Glomerular visceral epithelial cell (primary cell): ENCODE data around the gene APOB.
"Not testable (repeated sequence)": the region's sequence is repeated elsewhere in the genome, so short reads cannot be mapped to it uniquely, and the experiment has no call there.

ENCODE experiments used
- DNase-seq: peaks from one replicate; pipeline ENCODE4 v3.0.0-alpha.2; 2016; ENCODE audit errors: extremely low spot score

The APOB gene

DNA sequence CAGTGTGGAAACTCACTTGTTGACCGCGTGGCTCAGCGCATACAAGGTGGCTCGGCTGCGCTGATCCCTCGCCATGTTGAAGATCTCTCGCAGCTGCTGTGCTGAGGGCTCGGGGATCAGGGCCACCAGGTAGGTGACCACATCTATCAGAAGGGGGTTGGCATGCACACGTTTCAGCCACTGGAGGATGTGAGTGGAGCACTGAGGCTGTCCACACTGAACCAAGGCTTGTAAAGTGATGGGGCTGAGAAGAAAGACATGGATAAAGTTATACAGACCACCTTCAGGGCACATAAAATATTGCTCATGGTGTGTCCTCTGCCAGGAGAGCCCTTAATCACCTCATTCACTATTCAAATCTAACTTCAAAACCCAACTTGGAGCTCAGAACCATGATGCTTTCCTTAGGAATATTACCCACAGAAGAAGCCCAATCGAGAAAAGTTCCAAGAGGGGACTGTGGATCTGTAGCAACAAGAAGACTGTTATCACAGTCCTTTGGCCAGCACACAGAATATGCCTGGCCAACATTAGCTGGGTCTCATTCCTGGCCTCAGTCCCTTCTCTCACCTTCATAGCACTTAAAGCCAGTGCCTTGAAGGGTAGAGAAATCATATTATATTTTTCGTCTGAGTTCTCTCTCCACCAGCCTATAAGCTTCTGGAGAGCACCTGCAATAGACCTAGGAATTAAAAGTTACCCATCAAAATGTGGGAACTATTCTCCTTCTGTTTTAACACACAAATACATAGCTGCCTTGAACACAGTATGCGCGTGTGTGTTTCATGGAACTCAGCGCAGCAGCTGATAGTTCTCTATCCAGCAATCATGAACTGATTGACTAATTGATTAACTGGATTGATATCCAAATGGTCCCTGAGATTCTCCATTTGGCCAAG lies 11.3 kb downstream of the APOB start:
- DNase-seq: no peak

DNA sequence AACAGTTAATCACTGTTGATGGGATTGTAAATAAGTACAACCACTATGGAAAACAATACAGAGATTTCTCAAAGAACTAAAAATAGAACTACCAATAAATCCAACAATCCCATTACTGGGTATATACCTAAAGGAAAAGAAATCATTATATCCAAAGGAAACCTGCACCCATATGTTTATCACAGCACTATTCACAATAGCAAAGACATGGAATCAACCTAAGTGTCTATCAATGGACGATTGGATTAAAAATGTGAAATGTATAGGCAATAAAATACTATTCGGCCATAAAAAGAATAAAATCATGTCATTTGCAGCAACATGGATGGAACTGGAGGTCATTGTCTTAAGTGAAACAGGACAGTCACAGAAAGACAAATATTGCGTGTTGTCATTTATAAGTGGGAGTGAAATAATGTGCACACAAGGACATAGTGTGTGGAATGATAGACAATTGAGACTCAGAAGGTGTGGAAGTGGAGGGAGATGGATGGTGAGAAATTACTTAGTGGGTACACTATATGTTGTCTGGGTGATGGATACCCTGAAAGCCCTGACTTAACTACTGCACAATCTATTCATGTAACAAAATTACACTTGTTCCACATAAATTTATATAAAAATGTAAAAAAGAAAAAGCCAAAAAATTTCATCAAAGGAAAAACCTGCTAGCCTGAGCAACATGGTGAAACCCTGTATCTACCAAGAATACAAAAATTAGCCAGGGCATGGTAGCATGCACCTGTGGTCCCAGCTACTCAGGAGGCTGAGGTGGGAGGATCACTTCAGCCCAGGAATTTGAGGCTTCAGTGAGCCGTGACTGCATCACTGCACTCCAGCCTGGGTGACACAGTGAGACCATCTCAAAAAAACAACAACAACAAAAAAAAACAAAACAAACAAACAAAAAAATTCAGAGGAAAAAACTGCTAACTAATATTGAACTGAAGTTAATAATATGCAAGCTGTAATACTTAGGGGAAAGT lies 12.6 kb downstream of the APOB start:
- DNase-seq: no peak

DNA sequence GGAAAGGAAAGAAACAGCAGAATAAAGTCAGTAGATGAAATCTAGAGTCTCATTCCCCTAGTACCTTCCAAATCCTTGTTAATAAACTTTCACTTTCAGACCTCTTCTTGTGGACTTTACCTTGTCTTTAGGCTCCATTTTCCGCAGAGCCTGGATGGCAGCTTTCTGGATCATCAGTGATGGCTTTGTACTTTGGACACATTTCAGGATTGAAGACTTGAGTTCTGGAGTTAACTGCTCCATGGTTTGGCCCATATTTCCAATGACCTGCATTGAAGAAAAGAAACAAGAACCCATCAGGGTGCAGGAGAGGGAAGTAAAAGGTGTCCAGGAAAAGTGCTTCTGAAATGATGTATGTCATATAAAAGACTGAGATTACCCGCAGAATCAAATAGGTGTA lies 14.4 kb downstream of the APOB start:
- no peak for DNase-seq

DNA sequence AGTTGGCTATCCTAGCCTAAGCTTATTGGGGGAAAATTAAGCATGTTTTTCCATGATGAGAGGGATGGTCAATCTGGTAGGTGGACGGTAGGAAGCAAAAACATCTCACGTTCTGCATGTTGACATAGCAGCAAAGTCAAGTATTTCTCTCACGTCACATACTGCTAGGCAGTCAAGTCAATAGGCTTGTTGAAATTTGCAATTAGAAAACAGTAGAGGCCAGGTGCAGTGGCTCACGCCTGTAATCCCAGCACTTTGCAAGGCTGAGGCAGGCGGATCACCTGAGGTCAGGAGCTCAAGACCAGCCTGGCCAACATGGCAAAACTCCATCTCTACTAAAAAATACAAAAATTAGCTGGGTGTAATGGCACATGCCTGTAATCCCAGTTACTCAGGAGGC lies 14.9 kb downstream of the APOB start:
- DNase-seq: not testable (repeated sequence)

DNA sequence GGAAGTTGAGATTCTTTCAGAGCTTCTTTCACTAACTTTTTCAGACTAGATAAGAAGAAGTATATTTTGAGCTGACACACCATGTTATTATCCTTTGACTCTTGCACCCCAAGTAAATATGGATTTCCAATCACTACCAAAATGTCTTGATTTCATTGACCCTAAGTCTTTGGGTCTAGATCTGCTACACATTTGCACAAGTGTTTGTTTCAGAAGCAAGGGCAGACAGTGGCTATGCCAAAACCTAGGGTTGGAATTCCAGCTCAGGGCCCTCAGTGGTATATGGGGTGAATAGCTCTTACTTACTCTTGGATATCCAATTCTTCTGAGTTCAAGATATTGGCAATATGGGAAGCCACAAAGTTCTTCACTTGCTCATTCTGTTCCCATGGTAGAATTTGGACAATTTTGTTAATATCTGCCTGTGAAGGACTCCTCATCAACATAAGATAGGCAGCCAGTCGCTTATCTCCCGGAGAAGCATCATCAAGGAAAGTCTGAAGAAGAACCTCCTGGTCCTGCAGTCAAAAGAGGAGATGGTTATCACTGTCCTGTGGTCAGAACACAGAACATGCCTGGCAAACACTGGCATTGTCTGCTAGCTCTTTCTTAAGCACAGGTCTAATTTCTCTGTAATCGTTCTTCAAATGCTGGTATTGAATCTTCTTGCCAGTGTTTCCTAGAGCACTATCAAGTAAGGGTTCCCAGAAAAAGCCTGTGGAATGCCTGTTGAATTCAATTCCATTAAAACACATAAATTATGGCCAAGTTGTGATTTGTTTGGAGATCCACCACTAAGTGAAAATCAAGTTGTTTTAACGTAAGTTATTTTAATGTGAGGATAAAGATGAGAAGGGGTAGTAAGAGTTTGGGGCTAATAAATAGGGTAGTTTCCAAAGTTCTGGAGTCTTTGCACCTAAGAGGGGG lies 15.6 kb downstream of the APOB start:
- DNase-seq: no peak

DNA sequence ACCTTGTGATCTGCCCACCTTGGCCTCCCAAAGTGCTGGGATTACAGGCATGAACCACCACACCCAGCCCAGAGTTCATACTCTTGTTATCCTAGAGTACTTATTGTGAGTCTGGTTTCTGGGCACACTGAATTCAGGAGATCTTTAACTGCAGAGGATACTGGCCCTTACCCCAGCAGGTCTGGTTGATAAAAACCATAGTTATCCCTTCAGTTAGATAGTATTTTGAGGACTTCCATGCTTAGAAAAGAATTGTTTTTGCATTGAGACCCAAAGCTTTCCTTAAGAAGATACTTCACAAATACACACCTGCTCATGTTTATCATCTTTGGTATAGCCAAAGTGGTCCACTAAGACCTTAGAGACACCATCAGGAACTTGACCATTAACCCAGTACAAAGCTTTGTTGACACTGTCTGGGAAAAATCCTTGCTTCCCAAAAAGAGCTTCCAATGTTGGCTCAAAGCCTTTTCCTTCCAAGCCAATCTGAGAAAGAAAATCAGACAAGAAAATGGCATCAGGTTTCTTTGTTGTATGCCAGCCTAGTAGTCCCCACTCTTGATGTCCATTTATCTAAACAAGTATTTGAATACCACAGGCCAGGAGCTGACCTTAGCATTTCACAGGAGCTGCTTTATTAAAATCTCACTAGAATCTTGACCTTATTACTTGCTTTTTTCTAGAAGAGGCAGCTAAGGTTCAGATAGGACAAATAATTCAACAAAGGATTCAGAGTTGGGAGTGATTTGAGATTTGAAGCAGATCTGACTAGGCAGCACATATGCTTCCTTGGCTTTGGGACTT lies 17.2 kb downstream of the APOB start:
- no peak for DNase-seq

DNA sequence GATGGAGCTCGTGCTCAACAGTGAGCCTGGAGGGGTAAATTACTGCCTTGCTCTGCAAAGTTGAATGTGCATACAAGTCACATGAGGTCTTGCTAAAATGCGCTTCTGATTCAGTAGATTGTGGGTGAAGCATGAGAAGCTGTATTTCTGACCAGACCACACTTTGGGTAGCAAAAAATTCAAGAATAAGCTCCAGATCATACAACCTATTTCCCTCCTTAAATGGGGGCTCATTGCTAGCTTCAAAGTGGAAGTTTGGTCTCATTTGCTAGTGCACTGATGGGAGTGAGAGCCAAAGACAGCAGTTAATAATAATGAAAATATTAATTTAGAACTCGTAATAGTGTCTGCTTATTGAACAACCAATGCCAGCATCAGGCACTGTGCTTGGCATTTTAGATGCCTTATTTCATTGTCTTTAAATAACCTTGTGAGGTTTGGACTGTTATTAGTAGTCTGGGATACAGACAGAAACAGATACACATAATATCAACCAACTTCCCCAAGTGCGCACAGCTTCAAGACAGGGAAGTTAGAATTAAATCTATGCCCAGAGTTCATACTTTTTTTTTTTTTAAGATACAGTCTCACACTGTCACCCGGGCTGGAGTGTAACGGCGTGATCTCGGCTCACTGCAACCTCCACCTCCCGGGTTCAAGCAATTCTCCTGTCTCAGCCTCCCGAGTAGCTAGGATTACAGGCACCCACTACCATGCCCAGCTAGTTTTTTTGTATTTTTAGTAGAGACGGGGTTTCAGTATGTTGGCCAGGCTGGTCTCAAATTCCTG lies 18.0 kb downstream of the APOB start:
- DNase-seq: no peak

DNA sequence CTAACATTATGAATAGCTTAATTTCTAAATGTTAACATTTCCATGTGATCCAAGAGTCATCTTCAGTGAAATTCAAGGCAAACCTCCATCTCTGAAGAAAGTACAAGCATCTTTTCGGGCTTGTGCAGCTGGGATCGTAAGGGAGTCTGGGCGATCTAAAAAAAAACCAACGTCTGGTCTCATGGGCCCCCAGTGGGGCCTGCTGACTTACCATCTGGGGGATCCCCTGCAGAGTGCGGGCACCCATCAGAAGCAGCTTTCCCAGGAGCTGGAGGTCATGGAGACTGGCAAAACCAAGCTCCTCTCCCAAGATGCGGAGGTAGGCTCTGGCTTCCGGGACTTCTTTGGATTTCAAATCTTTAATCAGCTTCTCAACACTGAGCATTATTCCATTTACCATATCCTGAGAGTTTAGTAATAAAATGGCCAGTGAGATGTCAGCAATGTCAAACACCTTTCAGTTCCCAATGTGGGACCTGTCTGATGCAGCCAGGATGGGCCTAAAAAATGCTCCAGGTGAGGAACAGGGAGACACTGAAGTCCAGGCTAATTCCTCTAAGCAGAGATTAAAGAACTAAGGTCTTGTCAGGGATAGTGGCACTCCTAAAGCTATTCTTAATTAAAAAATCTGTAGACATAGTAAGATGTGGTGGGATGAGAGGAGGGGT lies 19.0 kb downstream of the APOB start:
- DNase-seq: no peak

DNA sequence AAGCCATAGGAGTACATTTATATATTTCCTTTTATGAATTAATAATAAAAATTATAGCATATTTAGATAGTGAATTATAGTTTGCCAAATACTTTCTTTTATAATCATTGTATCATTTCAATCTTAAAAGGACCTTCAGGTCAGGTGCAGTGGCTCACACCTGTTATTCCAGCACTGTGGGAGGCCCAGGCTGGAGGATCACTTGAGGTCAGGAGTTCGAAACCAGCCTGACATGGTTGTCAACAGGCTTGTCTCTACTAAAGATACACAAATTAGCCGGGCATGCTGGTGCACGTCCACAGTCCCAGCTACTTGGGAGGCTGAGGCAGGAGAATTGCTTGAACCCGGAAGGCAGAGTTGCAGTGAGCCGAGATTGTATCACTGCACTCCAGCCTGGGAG lies 19.7 kb downstream of the APOB start:
- DNase-seq: no peak

DNA sequence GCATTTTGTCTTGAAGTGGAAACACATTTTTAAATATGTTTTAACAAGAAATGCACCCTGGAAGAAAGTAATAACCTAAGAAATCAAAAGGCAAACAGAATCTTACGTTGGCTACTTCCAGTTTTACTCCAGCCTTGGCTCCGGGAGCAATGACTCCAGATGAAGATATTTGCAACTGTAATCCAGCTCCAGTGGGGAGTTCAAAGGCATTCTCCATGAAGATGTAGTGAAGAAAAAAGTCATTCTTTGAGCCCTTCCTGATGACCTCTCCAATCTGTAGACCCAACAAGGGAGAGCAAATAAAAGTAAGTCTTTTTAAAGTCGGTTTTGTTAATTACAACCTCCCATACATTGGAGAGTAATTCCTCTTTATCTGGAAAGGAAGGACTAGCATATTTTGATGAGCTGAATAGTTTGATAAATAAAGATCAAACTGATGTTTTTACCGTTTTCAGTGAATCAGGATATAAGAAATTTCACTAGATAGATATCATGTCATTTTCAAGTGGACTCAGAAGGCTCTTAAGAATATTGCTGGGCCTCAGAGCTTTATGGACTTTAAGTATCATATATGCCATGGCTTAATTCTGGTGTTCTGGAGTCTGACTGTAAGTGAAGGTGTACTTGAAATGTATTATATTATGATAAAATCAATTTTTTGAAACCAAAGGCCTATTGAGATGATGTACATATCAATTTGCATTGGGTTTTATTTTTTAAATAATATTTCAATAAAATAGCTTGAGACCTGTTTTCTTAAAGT lies 20.3 kb downstream of the APOB start:
- DNase-seq: no peak

DNA sequence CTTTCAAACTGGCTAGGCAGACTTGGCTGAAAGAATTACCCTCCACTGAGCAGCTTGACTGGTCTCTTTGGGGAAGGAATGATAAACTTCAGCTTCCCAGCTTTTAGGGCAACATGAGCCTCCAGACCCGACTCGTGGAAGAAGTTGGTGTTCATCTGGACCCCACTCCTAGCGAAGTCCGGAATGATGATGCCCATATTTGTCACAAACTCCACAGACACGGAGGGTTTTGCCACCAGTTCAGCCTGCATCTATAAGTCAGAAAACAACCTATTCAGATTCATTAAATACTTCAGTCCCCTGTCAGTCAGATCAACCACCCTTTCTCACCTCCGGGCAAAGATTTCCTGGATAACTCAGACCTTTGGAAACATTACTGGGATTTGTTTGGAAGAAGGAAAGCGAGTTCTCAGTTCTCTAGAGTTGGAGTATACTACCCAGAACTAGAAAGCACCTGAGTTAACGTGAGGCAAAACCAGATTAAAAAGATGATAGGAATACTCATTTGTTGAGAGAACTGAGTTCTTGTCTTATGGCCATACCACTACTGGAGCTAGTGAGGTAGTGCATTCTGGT lies 21.0 kb downstream of the APOB start:
- DNase-seq: no peak

DNA sequence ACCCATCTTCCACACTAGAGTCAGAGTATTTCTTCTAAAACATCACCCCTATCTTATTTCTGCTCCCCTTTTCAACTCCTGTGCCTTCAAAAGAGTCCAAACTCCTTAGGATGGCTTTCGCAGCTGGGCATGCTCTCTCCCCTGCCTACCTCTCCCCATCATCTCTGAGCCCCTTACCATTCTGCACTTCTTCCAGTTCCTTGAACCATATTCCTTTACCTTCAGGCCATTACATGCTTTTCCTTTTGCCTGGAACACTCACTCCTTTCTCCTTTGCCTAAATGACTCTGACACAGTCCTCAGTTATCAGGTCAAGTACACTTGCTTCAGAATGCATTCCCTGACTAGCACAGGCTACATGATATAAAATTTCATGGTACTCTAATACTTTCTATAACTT lies 22.4 kb downstream of the APOB start:
- DNase-seq: no peak

DNA sequence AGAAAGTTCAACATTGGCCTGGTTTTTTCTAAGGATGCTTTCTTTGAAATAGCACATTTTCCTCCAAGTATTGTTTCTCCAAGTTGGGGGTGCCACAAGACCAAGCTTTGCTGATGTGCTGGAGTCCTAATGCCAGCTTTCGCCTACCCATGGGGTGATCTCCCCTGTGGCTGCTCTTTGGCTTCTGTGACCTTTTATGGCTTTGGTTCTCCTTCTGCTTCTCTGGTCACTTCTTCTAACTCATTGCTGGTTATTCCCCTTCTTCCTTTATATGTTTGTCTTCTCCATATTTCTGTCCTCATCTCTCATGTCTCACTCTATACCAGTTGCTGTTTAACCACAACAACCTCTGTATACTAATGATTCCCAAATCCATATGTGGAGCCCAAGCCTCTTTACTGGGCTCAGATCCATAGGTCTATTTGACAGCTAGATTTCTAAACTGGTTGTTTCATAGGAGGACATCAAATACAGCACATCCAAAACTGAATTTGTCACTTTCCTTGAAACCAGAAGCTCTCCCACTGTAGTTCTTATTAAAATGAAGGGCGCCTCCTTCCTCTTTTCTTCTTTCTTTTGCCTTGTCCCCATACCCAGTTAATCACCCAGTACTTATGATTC lies 23.1 kb downstream of the APOB start:
- DNase-seq: no peak

DNA sequence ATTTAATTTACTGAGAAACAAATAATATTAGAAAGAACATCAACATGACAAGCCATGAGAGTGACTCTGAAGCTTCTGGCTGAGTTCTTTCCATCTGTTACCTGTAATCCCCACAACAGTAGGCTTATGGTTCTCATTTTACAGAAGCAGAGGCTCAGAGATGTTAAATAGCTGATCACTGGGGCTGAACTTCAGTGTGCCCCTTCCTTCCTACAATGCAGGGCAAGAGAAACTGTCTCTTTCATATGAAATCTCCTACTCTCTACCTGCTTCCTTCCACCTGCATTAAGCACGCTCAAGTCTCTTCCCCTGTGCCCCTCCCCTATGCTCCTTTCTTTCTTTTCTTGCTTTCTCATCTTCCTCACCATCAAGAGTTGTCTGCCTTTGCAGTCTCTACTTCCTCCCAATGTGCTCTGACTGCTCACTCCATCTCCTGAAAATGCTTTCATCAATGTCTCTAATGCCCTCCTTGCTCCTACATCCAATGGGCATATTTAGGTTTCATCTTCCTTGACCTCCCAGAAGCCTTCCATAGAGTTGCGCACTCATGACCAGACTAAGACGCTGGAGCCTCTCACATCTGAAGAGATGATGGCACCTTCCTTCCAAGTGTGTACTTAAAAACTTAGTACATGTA lies 23.7 kb downstream of the APOB start:
- no peak for DNase-seq

DNA sequence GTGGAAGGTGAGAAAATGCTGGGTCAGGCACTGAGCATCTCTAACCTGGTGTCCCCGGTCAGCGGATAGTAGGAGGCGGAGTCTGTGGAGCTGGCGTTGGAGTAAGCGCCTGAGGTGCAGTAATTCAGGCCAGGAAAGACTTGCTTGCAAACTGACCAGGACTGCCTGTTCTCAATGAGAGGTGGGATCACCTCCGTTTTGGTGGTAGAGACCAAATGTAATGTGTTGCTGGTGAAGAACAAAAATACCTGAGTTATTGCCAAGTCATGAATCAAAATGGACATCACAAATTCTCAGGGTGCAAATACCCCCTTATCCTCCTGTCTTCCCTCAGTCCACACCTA lies 24.2 kb downstream of the APOB start:
- no peak for DNase-seq

DNA sequence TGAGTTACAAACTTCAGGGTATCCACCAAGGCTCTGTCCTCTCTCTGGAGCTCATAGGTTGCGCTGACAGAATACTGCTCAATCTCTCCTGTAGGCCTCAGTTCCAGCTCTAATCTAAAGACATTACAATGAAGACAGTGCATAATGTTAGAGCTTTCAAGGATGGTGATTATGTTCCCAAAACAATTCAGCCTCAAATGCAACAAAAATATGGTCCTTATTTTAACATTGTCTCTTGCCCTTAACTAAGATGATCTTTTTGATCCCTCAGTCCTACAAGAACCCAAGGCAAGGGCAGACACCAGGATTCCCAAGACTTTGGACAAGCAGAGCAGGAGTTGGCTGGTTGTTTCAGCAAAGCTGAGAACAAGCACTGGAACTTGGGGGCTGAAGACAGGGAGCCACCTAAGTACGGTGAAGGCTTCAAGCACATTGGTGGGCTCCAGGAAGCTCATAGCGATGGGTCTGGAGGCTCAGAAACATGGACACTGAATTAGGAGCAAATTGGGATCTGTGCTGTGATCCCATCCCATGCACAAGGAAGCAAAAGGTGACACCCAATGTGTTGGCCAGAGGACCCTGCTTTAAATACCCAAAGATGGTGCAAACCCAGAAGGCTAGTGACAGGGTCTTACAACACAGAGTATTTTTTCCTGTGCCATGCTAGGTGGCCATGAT lies 24.7 kb downstream of the APOB start:
- DNase-seq: no peak

DNA sequence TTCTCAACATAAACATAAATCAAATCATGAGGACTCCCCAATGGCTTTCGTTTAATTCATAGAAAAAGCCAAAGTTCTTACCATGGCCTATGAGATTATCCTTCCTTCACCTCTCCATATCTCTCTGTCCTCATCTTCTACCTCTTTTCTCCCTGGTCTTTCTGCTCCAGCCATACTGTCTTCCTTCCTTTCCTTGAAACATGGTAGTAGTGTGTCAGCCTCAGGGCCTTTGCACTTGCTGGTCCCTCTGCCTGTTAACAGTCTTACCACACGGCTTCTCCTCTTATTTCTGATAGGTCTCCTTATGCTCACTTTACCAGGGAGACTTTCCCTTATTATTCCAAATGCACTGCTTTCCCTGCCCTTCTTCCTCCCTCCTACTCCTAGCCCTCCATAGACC lies 25.6 kb downstream of the APOB start:
- DNase-seq: no peak
